ENCODE measurements around the gene LYPD3.
"Not testable (repeated sequence)": the region's sequence is repeated elsewhere in the genome, so short reads cannot be mapped to it uniquely, and the experiment has no call there.

The LYPD3 gene

DNA sequence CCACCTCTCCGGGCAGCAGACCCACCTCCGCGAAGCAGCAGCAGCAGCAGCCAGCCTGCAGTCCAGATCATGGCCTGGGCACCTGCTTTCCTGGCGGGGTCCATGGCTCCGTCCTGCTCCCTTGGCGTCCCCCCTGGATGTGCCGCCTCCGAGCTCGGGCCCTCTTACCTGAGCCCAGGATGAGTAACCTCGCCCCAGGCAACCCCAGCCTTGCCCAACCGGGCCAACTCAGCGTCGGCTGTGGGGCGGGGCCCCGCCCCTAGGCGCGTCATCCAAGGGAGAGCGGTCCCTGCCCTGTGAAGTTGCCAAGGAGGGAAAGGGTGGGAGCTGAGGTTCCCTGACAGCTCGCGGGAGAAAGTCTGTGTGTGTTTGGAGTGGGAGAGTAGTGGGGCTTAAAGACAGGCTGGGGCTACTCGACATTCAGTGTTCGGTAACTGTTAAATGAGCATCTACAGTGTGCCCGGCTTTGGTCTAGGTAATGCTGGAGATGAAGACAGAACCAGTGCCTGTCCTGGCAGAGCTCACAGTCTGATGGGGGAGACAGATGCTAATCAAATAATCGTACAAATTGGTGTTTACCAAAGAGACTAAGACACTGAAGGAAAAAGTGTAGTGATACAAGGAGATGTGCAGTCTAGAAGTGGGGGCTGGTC lies at the start of gene LYPD3:
LYPD3 (minus strand) TSS at position 141 of the 653 bp plus-strand sequence; CDS start at position 104, 37 bp downstream.
- peak; percentile 66 for DNase-seq (ENCODE audit: low read depth, low spot score)
- H3K27ac ChIP-seq, result peak within 1 kb of the TSS; percentile 75

DNA sequence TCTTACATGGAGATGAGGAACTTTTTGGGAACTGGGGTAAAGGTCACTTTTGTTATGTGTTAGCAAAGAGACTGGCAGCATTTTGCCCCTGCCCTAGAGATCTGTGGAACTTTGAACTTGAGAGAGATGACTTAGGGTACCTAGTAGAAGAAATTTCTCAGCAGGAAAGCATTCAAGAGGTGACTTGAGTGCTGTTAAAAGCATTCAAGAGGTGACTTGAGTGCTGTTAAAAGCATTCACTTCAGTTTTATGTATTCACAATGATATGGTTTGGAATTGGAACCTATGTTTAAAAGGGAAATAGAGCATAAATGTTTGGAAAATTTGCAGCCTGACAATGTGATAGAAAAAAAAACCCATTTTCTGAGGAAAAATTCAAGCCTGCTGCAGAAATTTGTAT lies 47.0 kb upstream of the LYPD3 start:
- DNase-seq (ENCODE audit: low read depth, low spot score); H3K27ac ChIP-seq: not testable (repeated sequence)

DNA sequence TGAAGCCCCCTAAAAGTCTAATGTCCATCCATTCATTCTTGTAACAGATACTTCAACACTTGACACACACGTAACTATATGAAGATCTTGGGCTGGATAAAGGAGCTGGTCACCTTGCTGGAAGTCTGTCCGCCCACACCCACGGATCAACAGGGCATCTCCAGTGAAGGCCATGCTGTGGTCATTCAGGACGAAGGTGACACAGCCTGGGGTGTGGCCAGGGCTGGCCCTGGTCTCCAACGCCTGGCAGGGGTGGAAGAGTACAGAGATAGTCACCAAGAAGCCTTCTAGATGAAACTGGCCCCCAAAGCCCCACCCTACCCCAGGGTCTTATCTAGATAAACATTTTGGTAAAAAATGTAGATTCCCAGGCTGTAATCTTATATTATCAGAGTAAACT lies 45.9 kb upstream of the LYPD3 start:
- DNase-seq (ENCODE audit: low read depth, low spot score), result no peak
- H3K27ac ChIP-seq, result no peak overlapping the region

DNA sequence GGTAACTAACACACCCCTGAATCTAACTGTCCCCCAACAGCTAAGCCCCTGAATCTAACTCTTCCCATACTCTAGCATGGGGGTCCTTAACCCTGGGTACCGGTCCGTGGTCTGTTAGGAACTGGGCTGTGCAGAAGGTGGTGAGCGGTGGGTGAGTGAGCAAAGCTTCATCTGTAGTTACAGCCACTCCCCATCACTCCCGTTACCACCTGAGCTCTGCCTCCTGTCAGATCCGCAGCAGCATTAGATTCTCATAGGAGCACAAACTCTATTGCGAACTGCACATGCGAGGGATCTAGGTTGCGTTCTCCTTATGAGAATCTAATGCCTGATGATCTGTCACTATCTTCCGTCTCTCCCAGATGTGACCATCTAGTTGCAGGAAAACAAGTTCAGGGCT lies 45.3 kb upstream of the LYPD3 start:
- DNase-seq (ENCODE audit: low read depth, low spot score), result no peak
- H3K27ac ChIP-seq, result no peak overlapping the region

DNA sequence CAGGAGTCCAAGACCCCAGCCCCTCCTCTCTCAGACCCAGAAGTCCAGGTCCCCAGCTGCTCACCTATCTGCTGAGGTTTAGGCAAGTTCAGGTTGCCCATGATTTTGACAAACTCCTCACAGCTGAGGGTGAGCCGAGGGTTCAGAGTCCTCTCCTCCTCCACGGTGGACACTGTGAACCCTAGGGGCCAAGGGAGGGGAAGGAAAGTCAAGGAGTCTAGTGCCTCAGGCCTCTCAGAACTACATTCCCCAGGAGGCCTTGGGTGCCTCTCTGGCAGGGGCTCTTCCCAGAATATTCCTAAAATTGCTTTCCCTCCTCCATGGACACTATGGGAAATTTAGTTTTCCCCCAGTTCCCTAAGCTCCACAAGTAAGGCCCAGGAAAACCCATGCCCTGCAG lies 42.5 kb upstream of the LYPD3 start:
- no peak overlapping the region for H3K27ac ChIP-seq

DNA sequence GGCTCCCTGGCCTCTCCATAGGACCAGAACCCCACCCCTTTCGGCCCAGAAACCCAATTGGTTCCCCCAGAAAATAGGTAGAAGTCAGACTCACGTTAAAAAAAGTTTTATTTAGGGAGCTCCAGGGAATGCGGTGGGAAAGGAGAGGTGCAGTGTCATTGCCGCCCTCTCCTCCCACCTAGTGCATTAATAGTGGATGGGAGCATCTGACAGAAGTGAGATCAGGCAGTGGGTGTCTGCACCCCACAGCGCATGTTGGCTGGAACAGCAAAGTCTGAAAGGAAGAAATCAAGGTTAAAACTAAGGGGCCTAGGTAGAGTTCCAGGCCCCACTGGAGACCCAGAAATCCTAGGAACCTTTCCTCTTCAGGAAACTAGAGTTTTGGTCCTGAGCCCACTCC lies 41.2 kb upstream of the LYPD3 start:
- no peak for DNase-seq (ENCODE audit: low read depth, low spot score)
- H3K27ac ChIP-seq, result no peak overlapping the region

More for the DNA sequence above, 42.5 kb upstream of the LYPD3 start:
- DNase-seq (ENCODE audit: low read depth, low spot score), result no peak

DNA sequence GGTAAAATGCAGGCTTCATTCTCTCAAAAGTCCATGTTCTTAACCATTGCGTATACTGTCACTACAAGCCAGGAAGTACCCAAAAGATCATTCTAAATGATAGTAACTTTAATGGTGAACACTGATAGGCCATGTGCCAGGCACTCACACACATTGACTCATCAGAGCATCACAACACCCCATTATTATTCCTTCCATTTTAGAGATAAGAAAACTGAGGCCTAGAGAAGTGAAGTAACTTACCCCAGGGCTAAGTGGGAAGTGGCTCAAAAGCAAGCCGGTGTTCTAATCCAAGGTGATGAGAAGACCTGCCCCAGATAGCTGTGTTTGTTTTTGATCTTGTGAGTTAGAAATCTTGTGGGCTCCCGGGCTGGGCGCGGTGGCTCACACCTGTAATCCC lies 40.5 kb upstream of the LYPD3 start:
- H3K27ac ChIP-seq, result no peak overlapping the region
- DNase-seq (ENCODE audit: low read depth, low spot score), result no peak

DNA sequence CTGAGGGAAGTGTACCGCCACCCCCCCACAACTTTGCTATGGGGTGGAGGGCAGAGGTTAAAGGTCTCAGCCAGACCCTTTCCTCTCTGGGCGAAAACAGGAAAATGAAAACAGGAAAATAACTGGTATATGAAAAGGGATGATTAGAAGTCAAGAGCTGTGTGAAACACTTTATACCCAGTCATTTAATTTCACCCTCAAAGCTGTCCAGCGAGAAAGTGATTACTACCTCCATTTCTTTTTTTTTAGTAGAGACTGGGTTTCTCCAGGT lies 39.7 kb upstream of the LYPD3 start:
- H3K27ac ChIP-seq, result peak overlapping the region; percentile 72
- DNase-seq (ENCODE audit: low read depth, low spot score), result no peak

DNA sequence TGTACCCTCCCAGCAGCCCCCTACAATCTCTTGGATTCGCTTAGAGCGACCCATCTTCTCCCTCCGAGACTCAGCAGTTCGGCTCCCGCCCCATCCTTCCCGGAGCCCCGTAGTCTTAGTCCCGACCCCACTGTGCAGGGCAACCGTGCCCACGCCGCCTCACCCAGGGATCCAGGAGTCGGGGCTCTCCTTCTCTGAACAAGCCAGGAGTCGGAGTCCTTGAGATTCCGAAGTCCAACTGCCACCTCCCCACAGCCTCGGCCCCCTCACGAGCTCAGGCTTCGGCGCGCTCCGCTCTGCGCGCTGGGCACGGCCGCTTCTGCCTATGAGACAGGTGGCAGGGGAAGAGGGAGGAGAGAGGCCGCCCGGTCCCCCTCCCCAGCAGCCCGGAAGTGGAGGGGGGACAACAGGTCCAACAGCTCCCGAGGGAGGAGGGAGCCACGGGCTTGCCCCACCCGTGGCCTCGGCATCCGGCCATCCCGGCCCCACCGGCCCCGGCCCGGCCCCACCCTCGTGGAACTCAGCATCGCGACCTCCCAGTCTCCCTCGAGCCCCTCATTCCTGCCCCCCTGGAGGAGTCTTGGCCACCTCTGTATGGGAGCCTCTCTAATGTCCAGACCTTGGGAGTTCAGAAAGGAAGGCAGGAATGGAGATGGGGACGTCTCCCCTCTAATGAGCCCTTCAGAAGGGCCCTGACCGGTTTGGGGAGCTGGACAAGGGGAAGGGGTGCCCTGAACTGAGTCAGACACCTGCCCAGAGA lies 39.2 kb upstream of the LYPD3 start, which contains the start of gene PHLDB3:
PHLDB3 (minus strand) TSS at position 321 of the 760 bp plus-strand sequence. CDS start 628 bp downstream, outside the sequence.
- H3K27ac ChIP-seq, result peak within 1 kb of the TSS; percentile 72
- DNase-seq (ENCODE audit: low read depth, low spot score), result no peak

DNA sequence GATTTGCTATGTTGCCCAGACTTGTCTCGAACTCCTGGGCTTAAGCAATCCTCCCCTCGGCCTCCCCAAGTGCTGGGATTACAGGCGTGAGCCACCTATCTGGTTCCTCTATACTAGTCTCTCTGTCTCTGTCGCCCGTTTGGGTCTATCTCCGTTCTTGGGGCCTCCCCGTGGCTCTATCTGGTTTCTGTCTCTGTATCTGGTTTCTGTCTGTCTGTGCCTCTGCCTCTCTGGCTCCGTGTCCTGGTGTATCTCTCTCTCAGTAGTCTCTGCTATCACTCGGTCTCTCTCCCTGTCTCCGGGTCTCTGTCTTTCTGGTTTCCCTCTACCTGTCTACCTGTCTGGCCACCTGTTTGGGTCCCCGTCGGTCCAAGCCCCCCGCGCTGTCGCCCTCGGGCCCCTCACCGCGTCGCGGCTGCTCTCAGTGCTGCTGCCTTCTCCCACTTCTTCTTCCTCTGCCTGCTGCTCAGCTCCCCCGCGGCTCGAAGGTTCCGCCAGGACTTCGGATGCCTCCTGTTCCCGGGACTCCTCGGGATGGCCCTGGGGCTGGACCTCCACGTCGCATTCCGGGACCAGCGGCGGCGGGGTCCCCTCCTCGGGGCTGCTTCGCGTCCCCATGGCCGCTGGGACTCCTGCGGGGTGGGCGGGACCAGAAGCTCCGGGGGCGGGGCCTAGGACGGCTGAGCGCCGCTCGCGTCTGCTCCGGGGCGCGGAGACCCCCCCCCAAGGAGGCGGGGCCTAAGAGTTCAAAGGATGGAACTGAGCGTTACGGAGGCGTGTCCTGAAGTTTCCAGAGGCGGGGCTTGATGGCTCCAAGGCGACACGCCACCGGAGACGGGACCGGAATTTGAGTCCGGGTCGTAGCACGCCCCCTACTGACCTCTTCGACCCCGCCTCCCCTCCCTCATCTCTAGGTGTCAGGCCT lies 38.4 kb upstream of the LYPD3 start:
- DNase-seq (ENCODE audit: low read depth, low spot score), result no peak
- H3K27ac ChIP-seq, result peak overlapping the region; percentile 72

DNA sequence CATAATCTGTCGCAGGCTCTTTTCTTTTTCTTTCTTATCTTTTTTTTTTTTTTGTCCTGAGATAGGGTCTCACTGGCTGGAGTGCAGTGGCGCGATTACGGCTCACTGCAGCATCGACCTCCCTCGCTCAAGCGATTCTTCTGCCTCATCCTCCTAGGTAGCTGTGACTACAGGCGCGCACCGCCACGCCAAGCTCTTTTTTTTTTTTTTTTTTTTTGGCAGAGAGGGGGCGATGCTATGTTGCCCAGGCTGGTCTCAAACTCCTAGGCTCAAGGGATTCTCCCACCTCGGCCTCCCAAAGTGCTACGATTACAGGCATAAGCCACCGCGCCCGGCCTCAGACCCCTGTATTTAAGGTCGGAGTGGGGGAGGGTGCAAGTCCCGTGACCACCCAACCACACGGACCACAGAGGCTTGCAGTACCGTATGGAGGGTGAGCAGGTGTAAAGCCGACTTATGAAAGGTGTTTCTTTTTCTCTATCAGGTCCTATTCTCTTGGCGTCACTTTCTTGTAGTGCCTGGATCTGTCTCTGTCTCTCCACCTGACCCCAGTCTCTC lies 37.1 kb upstream of the LYPD3 start:
- no peak overlapping the region for H3K27ac ChIP-seq
- DNase-seq (ENCODE audit: low read depth, low spot score), result no peak

DNA sequence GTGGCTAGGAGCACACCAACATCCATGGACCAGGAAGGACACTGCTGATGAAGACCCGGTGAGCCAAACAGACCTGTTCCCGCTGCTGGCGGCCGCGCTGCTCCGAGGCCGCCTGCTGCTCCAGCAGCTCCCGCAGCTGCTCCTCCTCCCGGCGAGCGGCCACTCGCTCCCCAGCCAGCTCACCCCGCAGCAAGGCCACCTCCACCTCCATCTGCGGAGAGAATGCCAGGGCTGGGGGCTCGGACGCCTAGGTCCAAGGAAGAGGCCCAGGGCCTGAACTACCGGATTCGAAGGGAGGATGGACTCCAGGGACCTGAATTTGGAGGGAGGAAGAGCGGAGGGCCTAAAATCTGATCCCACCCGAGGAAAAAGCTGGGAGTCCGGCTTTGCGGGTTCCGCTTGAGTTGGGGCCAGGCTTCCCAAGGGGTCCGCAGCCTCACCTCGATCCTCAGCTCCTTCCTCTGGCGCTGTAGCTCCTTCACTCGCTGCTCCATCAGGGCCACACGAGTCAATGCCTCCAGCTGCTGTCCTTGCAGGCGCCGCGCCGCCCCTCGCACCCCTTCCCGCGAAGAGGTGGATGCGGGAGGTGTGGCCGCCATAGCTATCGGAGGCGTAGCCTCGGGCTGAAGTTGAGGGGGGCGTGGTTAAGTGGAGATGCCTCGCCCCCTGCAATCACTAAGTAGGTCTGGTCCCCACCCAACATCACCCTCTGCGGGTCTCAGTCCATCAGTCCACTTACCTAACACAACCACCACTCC lies 36.4 kb upstream of the LYPD3 start:
- H3K27ac ChIP-seq, result no peak overlapping the region
- no peak for DNase-seq (ENCODE audit: low read depth, low spot score)

DNA sequence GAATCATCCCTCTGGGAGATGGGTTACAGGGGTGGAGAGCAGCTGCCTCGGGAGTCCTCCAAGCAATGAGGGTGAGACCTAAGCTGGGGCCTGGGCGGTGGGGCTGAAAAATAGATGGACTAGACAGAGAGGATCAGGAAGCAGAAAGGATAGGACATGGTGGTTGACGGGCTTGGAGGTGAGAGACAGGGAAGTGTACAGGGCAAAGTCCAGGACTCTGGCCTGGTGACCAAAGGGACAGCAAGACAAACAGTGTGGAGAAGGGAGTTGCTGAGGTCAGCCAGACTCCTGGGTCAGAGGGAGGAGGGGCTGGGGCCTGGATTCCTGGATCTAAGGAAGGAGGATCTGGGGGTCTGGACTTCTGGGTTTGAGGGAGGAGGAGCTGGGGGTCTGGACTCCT lies 33.6 kb upstream of the LYPD3 start:
- DNase-seq (ENCODE audit: low read depth, low spot score), result no peak
- H3K27ac ChIP-seq, result no peak overlapping the region

DNA sequence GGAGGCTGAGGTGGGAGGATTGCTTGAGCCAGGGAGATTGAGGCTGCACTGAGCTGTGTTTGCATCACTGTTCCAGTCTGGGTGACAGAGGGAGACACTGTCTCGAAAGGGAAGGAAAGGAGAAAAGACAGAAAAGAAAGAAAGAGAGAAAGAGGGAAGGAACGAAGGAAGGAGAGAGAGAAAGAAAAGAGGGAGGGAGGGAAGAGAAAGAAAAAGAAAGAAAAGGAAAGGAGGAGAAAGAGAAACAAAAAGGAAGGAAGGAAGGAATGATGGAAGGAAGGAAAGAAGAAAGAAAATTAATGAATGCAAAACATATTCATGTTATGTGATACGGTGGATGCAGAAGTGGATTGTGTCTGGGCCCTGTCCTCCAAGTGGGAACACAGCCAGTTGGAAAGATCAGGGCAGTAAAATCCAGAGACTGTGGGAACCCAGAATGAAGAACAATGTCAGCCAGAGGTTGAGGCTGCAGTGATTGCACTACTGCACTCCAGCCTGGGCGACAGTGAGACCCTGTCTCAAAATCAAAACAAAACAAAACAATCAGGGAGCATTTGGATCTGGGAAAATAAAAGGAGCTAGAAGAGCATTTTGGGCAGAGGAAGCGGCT lies 32.9 kb upstream of the LYPD3 start:
- no peak for DNase-seq (ENCODE audit: low read depth, low spot score)
- no peak overlapping the region for H3K27ac ChIP-seq

DNA sequence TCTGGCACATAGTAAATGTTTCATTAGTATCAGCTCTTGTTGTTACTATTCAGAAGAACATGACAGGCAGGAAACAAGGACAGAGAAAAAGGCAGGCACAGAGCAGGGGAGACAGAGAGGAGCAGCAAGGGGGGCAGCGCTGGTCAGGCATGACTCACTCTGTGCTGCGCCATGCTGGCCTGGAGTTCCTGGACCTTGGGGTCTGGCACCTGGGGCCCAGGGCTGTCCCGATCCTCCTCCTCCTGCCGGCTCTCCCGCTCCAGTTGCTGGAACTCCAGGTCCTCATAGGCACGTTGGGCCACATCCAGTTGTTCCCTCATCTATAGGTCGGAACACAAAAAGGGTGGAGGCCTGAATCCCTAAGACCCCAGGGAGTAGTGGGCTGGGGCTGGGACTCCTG lies 31.6 kb upstream of the LYPD3 start:
- no peak overlapping the region for H3K27ac ChIP-seq
- DNase-seq (ENCODE audit: low read depth, low spot score), result no peak

DNA sequence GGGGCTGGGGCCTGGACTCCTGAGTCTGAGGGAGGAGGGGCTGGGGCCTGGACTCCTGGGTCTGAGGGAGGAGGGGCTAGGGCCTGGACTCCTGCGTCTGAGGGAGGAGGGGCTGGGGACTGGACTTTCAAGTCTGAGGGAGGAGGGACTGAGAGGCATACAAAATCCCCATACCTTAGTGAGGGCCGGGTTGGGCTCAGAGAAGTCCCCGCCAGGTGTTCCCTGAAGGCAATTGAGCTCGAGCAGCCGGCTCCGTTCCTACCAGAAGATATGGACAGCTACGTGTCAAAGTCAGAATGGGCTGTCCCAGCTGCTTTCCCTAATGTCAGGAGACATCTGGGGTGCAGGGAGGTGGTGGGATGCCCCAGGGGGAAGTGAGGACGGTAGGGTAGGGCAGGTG lies 29.7 kb upstream of the LYPD3 start:
- no peak overlapping the region for H3K27ac ChIP-seq
- DNase-seq (ENCODE audit: low read depth, low spot score), result no peak

DNA sequence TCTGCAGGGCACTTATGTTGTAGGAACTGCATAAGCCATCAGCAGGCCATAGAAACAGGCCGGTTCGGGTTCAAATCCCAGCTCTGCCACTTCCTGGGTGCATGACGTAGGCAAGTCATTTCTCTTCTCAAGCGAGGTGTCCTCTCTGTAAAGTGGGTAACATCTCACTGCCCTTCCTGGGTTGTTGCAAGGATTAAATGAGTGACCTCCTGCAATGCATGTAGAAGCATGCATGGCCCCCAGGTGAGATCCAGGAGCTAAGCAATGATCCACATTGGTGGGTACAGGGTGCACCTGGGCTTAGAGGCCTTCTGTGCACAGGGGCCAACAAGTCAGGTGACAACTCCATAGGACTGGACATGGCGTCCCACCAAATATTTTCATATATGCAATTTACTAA lies 25.4 kb upstream of the LYPD3 start:
- DNase-seq (ENCODE audit: low read depth, low spot score), result no peak

DNA sequence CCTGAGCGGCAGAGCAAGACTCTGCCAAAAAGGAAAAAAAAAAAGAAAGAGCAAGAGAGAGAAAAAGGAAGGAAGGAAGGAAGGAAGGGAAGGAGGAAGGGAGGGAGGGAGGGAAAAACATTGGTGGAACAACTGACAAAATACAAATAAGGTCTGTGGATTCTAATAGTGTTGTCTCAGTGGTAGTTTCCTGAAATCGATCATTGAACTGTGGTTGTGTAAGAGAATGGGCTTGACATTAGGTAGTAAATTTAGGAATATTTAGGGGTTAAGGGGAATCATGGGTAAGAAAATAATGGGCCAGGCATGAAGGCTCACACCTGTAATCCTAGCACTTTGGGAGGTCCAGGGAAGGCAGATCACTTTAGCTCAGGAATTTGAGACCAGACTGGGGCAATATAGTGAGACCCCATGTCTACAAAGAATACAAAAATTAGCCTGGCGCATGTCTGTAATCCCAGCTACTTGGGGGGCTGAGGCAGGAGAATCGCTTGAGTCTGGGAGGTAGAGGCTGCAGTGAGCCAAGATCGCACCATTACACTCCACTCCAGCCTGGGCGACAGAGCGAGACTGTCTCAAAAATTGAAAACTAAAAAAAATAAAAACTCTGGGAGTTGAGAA lies 24.7 kb upstream of the LYPD3 start:
- no peak for DNase-seq (ENCODE audit: low read depth, low spot score)
- H3K27ac ChIP-seq, result no peak overlapping the region

More for the DNA sequence above, 25.4 kb upstream of the LYPD3 start:
- no peak overlapping the region for H3K27ac ChIP-seq

DNA sequence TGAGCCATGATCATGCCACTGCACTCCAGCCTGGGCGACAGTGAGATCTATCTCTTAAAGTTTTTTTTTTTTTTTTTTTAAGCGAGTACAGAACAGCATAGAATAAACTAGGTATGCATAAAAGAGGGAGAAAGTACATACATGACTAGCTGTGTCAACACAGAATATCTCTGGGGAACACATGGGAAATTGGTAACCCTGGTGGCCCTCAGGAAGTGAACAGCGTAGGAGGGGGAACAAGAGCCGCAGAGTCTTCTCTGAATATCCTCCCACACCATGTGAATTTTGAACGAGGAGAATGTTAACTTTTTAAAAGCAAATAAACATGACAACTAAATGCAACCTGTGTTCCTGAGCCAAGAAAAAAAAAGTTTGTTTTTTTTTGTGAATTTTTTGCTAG lies 23.9 kb upstream of the LYPD3 start:
- H3K27ac ChIP-seq, result no peak overlapping the region
- no peak for DNase-seq (ENCODE audit: low read depth, low spot score)
